Activated CD4-positive, alpha-beta T cell treated with anti-CD3 and anti-CD28 coated beads for 4 hours (primary cell): ENCODE measurements around the gene ATRN.

Experiments used
- DNase-seq, 2 donors: peaks; one replicate each; pipeline ENCODE4 v3.0.0-alpha.2; 2020

ATRN gene

DNA sequence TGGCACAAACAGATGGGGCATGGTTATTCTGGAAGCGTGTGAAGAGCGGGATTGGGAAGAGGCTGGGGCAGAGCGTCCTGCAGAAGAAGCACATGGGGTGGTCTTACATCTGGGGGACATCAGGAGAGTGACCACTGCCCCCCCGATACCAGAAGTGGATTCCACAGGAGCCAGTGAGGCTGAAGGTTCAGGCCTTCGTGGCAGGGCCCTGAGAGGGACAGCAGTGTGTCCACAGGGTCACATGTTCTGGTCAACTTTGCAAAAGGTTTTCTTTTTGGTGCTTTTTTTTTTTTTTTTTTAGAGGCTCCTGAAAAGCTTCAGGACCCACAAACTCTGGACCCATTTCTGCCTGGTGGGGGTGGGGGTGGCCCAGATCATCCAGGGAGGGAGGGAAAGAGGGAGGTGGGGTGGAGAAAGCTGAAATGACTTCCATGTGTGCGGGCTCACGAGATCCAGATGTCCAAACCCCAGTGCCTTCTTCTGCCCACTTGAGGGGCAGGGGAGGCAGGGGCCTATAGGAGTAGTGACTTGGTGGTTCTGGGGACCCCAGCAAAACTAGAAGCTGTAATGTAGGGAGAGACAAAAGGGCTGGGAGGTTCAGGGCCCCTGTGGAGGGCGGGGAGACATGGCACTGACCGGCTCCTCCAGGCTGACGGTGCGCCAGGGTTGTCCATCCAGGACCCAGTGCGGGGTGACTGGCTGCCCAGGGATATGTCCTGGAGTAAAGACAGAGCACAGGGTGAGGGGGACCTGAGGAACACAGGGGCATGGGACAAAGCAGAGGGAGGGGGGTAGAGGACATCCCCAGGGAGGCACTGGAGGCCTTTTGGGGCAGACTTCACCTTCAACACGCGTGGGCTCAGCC lies 208.3 kb downstream of the ATRN start:
- no peak for DNase-seq

DNA sequence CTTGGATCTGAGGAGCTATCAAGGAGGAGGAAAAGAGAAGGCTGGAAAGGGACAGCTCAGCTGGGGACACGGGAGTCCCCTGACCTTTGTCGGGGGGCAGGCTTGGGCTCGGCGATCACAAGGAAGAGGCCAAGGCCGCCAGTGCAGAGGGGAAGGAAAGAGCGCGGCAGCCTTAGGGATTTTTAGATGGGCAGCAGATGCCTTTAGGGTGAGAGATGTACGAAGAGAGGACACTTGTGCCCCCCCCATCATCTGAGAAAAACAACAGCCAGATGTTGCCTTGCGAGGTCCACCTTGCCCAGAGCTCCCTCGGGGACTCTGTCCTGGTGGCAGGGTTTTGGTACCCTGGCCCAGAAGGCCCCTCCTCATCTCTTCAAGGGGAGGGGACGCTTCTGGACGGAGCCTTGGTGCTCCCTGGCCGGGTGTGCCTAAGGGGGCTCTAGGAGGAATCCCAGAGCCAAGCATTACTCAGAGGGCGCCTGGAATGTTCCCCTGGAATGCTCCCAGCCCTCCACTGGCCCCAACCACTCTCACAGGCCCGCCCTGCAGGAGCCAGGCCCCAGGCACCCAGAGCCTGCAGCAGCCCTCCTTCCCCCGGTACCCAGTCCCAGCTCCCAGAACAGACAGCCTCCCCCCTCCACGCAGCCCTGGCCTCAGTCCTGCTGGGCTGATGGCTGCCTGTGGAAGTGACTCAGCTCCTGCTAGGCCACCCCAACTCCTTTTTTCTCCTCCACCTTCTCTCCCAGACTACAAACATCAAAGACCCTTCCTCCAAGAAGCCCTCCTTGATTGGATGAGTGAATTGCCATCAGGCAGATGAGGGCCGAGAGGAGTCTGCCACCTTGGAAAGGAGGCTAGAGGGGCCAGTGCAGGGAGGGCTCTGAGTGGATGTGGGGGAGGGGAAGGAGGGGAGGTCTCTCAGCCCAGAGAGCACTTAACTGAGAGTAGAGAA lies 209.2 kb downstream of the ATRN start:
- DNase-seq, result no peak

DNA sequence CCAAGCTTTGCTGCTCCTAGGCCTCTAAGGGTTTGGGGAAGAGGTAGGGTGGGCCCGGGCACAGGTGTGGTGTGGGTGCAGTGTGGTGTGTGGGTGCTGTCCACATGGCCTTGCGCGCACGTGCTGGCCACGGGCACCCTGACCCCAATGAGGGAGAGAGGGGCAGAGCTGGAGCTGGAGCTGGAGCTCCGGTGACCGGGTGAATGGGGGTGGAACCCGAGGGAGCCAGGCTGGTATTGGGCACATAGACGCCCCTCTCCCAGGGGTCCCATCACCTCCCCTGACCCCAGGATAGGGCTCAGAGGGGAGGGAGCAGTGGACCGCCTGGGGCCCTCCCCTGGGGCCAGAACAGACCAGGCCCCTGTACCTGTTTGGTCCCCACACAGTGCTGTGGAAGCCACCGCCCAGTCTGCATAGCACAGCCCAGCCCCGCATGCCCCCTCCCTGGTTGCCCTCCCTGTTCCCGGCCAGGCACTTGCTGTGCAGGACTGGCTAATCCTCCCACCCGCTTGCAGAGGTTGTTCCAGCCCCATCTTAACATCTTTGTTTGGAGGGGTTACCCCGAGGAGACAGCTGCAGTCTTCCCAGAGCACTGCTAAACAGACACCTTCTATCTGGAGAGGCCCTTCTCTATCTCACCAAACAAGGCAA lies 210.0 kb downstream of the ATRN start:
- no peak for DNase-seq

- DNase-seq, result no peak
These were observed 210.6 kb downstream of the ATRN start for GRCh38 chr20:3681352-3681930.

- no peak for DNase-seq
These were observed 211.3 kb downstream of the ATRN start, which contains the start of gene ADAM33 for GRCh38 chr20:3681931-3682781. Gene ADAM33, minus strand, starts transcription at chr20:3682010. Its CDS starts 6 bp downstream, at chr20:3682004.

GRCh38 chr20:3685341-3685740 lies 214.5 kb downstream of the ATRN start:
- no peak for DNase-seq

GRCh38 chr20:3686421-3686820 lies 215.6 kb downstream of the ATRN start:
- no peak for DNase-seq

DNA sequence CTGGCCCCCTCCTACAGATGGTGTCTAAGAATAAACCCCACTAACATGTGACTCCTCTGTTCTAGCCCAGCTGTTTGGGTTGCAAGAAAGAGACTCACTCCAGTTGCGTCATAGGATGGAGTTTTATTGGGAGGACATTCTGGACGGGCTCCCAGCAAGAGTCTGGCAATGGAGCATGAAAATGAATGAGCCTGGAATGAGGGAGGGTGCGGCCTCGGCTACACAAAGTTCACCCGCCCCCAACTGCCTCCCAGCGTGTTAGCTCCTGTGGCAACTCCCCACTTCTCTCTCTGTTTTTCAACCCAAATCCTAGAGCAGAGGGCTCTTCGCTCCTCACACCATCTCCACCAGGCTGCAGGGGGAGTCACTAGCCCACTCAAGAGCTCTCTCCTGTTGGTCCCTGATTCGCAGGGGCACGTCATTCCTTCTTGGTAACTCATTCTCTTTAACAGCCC lies 216.1 kb downstream of the ATRN start:
- DNase-seq, result no peak

- no peak for DNase-seq
These were observed 216.8 kb downstream of the ATRN start for GRCh38 chr20:3687655-3688054.

GRCh38 chr20:3689978-3690377 lies 219.2 kb downstream of the ATRN start:
- DNase-seq, result no peak

DNA sequence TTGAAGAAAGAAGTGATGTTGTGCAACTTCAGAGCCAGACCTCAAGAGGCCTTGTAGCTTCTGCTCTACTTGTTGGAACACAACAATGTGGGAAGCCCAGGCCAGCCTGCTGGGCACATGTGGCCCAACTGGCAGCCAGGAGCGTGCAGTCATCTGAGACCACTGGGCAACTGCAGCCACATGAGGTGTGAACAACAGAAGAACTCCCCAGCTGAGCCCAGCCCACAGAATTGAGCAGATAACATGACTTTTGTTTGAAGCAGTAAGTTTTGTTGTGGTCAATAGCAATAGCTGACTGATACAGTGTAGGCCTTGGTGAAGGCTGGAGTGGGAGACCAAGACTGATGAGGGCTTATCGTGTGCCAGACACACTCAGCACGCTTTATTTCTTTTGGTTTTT lies 219.6 kb downstream of the ATRN start:
- no peak for DNase-seq

- no peak for DNase-seq
These were observed 220.5 kb downstream of the ATRN start for GRCh38 chr20:3691306-3691705.

- DNase-seq, result no peak
These were observed 221.1 kb downstream of the ATRN start for GRCh38 chr20:3691897-3692296.

DNA sequence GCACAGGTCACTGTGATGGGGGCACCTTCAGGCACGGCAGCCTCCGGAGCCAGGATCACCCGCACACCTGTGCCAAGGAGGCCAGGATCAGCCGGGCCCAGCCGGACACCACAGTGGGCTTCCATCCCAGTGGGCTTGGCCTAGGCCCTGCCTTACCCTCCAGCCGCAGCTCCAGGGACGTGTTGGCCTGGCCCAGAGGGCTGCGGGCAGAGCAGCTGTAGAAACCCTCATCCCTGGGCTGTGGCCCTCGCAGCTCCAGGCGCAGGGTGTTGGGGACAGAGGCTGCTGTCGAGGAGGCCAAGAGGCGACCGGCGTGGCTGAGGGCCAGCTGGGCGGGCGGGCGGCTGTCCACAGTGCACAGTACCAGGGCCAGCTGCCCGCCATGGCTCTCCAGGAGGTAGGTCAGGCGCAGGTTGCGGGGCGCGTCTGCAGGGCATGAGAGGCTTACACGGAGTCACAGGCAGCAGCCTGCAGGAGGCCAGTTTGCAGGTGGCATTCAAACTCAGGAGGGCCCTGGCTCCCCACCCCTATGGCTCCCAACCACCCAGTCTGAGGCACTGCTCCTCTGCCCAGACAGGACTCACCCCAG lies 222.0 kb downstream of the ATRN start:
- DNase-seq, result no peak

DNA sequence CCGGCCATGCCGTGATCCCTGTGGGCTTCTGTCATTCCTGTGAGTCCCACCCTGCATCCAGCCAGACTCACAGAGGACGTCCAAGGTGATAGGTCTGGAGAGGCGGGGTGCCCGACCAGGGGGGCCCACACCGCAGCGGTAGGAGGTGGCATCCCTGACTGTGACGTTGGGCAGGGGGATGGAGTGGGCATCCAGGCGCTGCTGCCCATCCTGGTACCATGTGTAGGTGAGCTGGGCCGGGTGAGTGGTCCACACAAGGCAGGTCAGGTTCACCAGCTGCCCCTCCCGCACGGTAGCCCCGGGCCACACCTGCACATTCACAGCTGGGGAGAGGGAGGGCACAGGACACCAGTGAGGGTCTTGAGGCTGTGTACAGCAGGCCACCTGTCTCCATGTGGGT lies 222.6 kb downstream of the ATRN start:
- no peak for DNase-seq

DNA sequence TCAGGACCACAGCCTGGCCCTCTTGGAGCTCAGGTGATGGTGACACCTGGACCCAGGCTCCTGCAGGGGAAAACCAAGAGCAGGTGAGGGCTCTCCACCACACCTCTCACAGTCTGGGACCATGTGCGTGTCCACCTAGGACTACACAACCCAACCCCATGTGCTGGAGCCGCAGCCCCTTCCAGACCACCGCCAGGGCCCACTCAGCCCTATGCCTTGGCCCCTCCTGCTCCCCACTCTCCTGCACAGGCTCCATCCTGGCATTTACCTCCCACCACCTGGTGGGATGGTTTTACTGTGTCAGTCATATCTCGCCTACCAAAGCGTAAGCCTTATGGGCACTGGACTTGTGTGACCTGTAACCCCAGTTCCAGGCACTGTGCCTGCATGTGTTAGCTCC lies 224.0 kb downstream of the ATRN start:
- no peak for DNase-seq

DNA sequence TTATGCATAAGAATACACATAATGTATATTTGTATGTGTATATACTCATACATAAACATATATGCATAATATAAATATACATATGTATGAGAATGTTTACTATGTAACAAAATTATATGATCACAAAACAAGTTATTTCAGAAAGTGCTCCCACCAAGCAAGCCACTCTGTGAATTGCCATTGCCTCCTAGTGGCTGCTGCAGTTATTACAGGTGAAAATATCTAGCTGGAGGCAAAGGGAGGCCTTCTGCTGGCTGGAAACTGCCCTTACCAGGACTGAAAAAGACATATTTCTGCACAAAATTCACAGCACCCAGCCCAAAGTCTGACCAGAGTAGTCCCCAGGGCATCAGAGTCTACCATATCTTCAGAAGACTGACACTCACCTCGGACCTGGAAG lies 225.4 kb downstream of the ATRN start:
- DNase-seq, result no peak

- DNase-seq, result no peak
These were observed 226.1 kb downstream of the ATRN start for GRCh38 chr20:3696745-3697587.

DNA sequence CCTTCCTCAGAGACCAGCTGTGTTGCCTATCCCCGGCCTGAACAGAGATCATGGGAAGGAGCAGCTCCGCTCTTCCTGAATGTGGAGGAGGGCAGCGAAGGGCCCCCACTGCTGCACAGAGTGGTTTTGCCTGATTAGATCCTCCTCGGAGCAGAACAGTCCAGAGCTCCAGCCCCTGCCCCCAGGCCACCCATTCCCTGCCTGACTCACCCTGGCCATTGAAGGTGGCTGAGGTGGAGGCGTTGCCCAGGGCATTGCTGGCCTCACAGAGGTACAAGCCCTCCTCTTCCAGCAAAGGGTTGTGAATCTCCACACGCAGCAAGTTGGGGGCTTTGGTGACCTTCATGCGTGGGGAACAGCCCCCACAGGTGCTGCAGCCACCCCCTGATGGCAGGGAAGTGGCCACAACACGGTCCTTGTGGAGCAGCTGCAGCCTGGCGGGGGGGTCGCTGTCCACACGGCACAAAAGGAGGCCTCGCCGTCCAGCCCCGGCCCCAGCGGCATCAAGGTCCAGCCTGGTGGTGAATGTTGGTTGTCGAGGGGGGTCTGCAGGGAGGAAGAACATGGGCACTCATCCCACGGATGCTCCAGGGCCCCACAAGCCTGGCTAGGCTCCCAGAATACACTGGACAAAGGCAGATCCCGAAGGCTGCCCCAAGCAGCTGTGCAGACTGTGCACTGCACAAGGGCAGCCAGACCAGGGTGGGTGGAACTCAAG lies 226.9 kb downstream of the ATRN start:
- no peak for DNase-seq

DNA sequence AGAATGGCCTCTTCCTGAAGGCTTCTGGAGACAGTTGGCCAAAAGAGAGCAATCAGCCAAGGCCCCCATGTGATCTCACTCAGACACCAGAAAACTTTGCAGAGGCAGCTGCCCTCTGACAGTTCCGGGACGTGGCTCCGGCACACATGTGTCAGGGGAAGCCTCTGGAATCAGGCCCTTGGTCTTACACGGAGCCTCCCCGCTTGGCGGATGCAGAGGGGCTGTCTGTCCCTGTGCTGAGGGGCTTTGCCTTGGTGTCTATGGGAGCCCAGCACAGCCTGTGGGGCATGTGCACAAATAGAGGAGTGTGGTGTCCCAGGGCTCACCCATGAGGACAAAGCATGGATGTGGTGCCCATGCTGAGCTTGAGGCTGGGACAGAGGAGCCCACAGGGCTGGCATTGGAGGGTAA lies 227.8 kb downstream of the ATRN start:
- DNase-seq, result no peak
